ENCODE measurements around the gene PRDX2. TPM values are rescaled to one million over a fixed set of nuclear protein-coding genes. Genes with fewer than 3 reads are reported as not detected.

Gene PRDX2
- total and polyA plus RNA-seq, 2 of the 4 experiments (the other 2 are of a cell fraction), result 371 to 378 TPM

GRCh38 chr19:12782424-12783290, 18.9 kb downstream of the PRDX2 start (continued):
- TF ChIP-seq USF2 (IDR thresholded peaks at IDR 0.05; ENCODE audit: low read depth, low read length) (peak; percentile 59), MXI1 (IDR thresholded peaks at IDR 0.05; ENCODE audit: borderline replicate concordance, low read depth, low read length) (peak; percentile 73), RAD21 (IDR thresholded peaks at IDR 0.05; ENCODE audit: low read length) (no peak)

- H3K27ac ChIP-seq (ENCODE audit: insufficient read depth, low read length), result peak overlapping the region; percentile 89
- dilution Hi-C loops (cut with HindIII; ENCODE audit: low sequenced_read_pairs, unreplicated experiment), result no loop called here
- DNase-seq (no peak), ATAC-seq (ENCODE audit: low read depth) (no peak)
- peak overlapping the region; percentile 100 for H3K4ac ChIP-seq (ENCODE audit: low read depth, low read length)
- peaks cover 49% of the 10 kb centered on the region for H3K4me1 ChIP-seq (ENCODE audit: control insufficient read depth, insufficient read depth, low read length)
- H2AK5ac ChIP-seq (ENCODE audit: low read depth, low read length), result peak overlapping the region; percentile 99
- peak overlapping the region; percentile 92 to 98 for H4K8ac ChIP-seq (ENCODE audit: low read depth in 2 of 2, low read length in 2 of 2)
- peak overlapping the region; percentile 79 for H3K9ac ChIP-seq (ENCODE audit: low read depth, low read length)
- CTCF ChIA-PET, result interaction anchor here (1.0 to 1.4 kb wide), 3 partner anchors 14 to 66 kb away, joined by 3 to 5 read pairs (median 3); no protein-coding TSS in a partner anchor
- H4K5ac ChIP-seq (ENCODE audit: low read depth, low read length), result peak overlapping the region; percentile 96
- peak overlapping the region; percentile 96 for H3K4me2 ChIP-seq (ENCODE audit: low read depth, low read length)
- H2BK5ac ChIP-seq (ENCODE audit: low read depth, low read length, poor library complexity, severe bottlenecking), result peak overlapping the region; percentile 95
- H2BK120ac ChIP-seq (ENCODE audit: low read depth, low read length), result peak overlapping the region; percentile 90
- H3K9me3 ChIP-seq (ENCODE audit: control insufficient read depth, insufficient read depth, low read length), result no peaks in the 10 kb centered on the region
- H4K91ac ChIP-seq (ENCODE audit: insufficient read depth, low read depth, low read length), result peak overlapping the region; percentile 97
- H2BK15ac ChIP-seq (ENCODE audit: low read depth, low read length), result peak overlapping the region; percentile 94
- H3K36me3 ChIP-seq (ENCODE audit: control insufficient read depth, insufficient read depth, low read length), result no peaks in the 10 kb centered on the region
- 7% methylated on average over 10 of the region's 12 CpGs; no CpG with 5 or more reads in 1 of the 2 experiments for WGBS, 2 experiments (ENCODE audit: extremely low coverage in 2 of 2, insufficient read length in 1 of 2)
- H2BK20ac ChIP-seq (ENCODE audit: low read depth, low read length), result peak overlapping the region; percentile 91
- peaks cover 36% of the 10 kb centered on the region for H3K9me1 ChIP-seq (ENCODE audit: insufficient read depth, low read length)
- peak overlapping the region; percentile 98 for H2AK9ac ChIP-seq (replicated peaks; ENCODE audit: low read depth, low read length, poor library complexity)
- peak overlapping the region; percentile 97 for H2AFZ ChIP-seq (replicated peaks; ENCODE audit: low read length, poor library complexity)
- TF ChIP-seq SMC3 (IDR thresholded peaks at IDR 0.05; ENCODE audit: low read depth, low read length) (no peak), RAD21 (IDR thresholded peaks at IDR 0.05; ENCODE audit: low read length) (no peak), RCOR1 (IDR thresholded peaks at IDR 0.05; ENCODE audit: insufficient replicate concordance, low read length) (peak; percentile 33)
- no peaks in the 10 kb centered on the region for H3K27me3 ChIP-seq (ENCODE audit: control insufficient read depth, insufficient read depth, low read length)
- H4K20me1 ChIP-seq (ENCODE audit: insufficient read depth, low read length), result peaks cover 3% of the 10 kb centered on the region; the same call in 1 of the 2 replicates
- intact Hi-C loops (cut with micrococcal nuclease), result no loop called here
- BruUV-seq (replicated peaks), result no TSS peak
- POLR2A ChIA-PET (ENCODE audit: unreplicated experiment), result interaction anchor here (0.6 to 1.6 kb wide), 2 partner anchors 10 to 83 kb away, joined by 3 to 11 read pairs; partner anchors contain the start of gene JUNB
- peak overlapping the region; percentile 50 for H3K4me3 ChIP-seq (ENCODE audit: insufficient read depth, low read depth, low read length)
- H3K56ac ChIP-seq (ENCODE audit: extremely low read depth, insufficient read depth, low read length), result peak overlapping the region; percentile 82
- in situ Hi-C loops (cut with MboI; ENCODE audit: low sequenced_read_pairs), result loop anchor here (25.0 kb wide), 1 partner anchor 1055 kb away; no protein-coding TSS in a partner anchor
- H3K79me1 ChIP-seq (ENCODE audit: low read depth in 1 of 2, low read length in 2 of 2), result peaks cover 0 to 45% of the 10 kb centered on the region in 2 experiments; a peak in 3 of 4 replicates
- peak overlapping the region; percentile 92 for H3K23ac ChIP-seq (ENCODE audit: low read depth, low read length)
- peak overlapping the region; percentile 99 for H3K14ac ChIP-seq (replicated peaks; ENCODE audit: low read depth, low read length)
- peak overlapping the region; percentile 99 for H3K18ac ChIP-seq (ENCODE audit: low read depth, low read length)
Observed at GRCh38 chr19:12782174-12782423, 19.5 kb downstream of the PRDX2 start.
